ENCODE measurements around the gene MSI2. TPM values are rescaled to one million over a fixed set of nuclear protein-coding genes. Genes with fewer than 3 reads are reported as not detected.

MSI2 gene
- polyA plus RNA-seq, 3 donors, result 82.8 to 94.6 (median 84.0) TPM

- DNase-seq (ENCODE audit: low read depth in 3 of 3, low spot score in 2 of 3), result no peak
Measured at GRCh38 chr17:57639381-57639780, 383.1 kb downstream of the MSI2 start.

- DNase-seq (ENCODE audit: low read depth in 3 of 3, low spot score in 2 of 3), result no peak
Measured at GRCh38 chr17:57640079-57640478, 383.8 kb downstream of the MSI2 start.

- DNase-seq (ENCODE audit: low read depth in 3 of 3, low spot score in 2 of 3), result no peak
Measured at GRCh38 chr17:57641761-57642160, 385.4 kb downstream of the MSI2 start.

GRCh38 chr17:57643062-57643461 is 386.7 kb downstream of the MSI2 start:
- DNase-seq (ENCODE audit: low read depth in 3 of 3, low spot score in 2 of 3), result no peak

- no peak for DNase-seq (ENCODE audit: low read depth in 3 of 3, low spot score in 2 of 3)
Measured at GRCh38 chr17:57644326-57644725, 388.0 kb downstream of the MSI2 start.

- DNase-seq (ENCODE audit: low read depth in 3 of 3, low spot score in 2 of 3), result no peak
Measured at GRCh38 chr17:57645950-57646665, 389.8 kb downstream of the MSI2 start.

- no peak for DNase-seq (ENCODE audit: low read depth in 3 of 3, low spot score in 2 of 3)
Measured at GRCh38 chr17:57648720-57649119, 392.4 kb downstream of the MSI2 start.

GRCh38 chr17:57649191-57649590 is 392.9 kb downstream of the MSI2 start:
- no peak for DNase-seq (ENCODE audit: low read depth in 3 of 3, low spot score in 2 of 3)

GRCh38 chr17:57649731-57650484 is 393.6 kb downstream of the MSI2 start:
- no peak for DNase-seq (ENCODE audit: low read depth in 3 of 3, low spot score in 2 of 3)

GRCh38 chr17:57650548-57650947 is 394.2 kb downstream of the MSI2 start:
- DNase-seq (ENCODE audit: low read depth in 3 of 3, low spot score in 2 of 3), result no peak

- no peak for DNase-seq (ENCODE audit: low read depth in 3 of 3, low spot score in 2 of 3)
Measured at GRCh38 chr17:57651451-57651850, 395.1 kb downstream of the MSI2 start.

GRCh38 chr17:57651996-57652395 is 395.7 kb downstream of the MSI2 start:
- no peak for DNase-seq (ENCODE audit: low read depth in 3 of 3, low spot score in 2 of 3)

GRCh38 chr17:57652811-57653210 is 396.5 kb downstream of the MSI2 start:
- DNase-seq (ENCODE audit: low read depth in 3 of 3, low spot score in 2 of 3), result no peak

- no peak for DNase-seq (ENCODE audit: low read depth in 3 of 3, low spot score in 2 of 3)
Measured at GRCh38 chr17:57653279-57653678, 397.0 kb downstream of the MSI2 start.

GRCh38 chr17:57654040-57654775 is 397.9 kb downstream of the MSI2 start:
- DNase-seq (ENCODE audit: low read depth in 3 of 3, low spot score in 2 of 3), result no peak

- DNase-seq (ENCODE audit: low read depth in 3 of 3, low spot score in 2 of 3), result no peak
Measured at GRCh38 chr17:57655553-57655952, 399.2 kb downstream of the MSI2 start.

GRCh38 chr17:57657211-57657610 is 400.9 kb downstream of the MSI2 start:
- no peak for DNase-seq (ENCODE audit: low read depth in 3 of 3, low spot score in 2 of 3)

GRCh38 chr17:57662041-57662440 is 405.7 kb downstream of the MSI2 start:
- DNase-seq (ENCODE audit: low read depth in 3 of 3, low spot score in 2 of 3), result no peak

GRCh38 chr17:57662644-57663308 is 406.5 kb downstream of the MSI2 start:
- peak; percentile 71 to 84 (median 79) for DNase-seq (ENCODE audit: low read depth in 3 of 3, low spot score in 2 of 3)

- no peak for DNase-seq (ENCODE audit: low read depth in 3 of 3, low spot score in 2 of 3)
Measured at GRCh38 chr17:57663326-57664070, 407.2 kb downstream of the MSI2 start.
